Left colon (tissue), 2 donors: Measurements from ENCODE around the gene FERMT3. TPM values are rescaled to one million over a fixed set of nuclear protein-coding genes. Genes with fewer than 3 reads are reported as not detected.
"Not testable (repeated sequence)": the region's sequence is repeated elsewhere in the genome, so short reads cannot be mapped to it uniquely, and the experiment has no call there.

Experiments used
- ATAC-seq: fragments of 200-7000 bp; cut with Tn5 transposase; one replicate; pipeline ENCODE4 v1.9.1; 2020; ENCODE audit warnings: mild to moderate bottlenecking, moderate library complexity
- DNase-seq, 2 donors: peaks; one replicate each; pipeline ENCODE4 v3.0.0-alpha.2; 2020
- intact Hi-C, 2 donors: fragments of 100-400 bp; cut with DNase I in 1 of 2; cut with micrococcal nuclease in 1 of 2; formaldehyde crosslinking; loops; one replicate each; pipeline versions ENCODE4 v1.11.2 to v1.14.0; 2022; cut with DNase I, micrococcal nuclease
- total RNA-seq, 2 donors: library from RNA; stranded (reverse); fragmentation: NEBNext Ultra II Directional; extraction: Animal tissue kit (Norgen Biotek cat#: 25700); gene quantifications; one replicate each; pipeline ENCODE4 v1.2.1, GENCODE V29; 2021
- donor health status: DM: no; HTN: no; CAD: no.
- donor health status: DM: yes; HTN: yes; CAD: no.

Gene FERMT3
- total RNA-seq, 2 donors from 2014 or later: 16.1 to 21.7 TPM

DNA sequence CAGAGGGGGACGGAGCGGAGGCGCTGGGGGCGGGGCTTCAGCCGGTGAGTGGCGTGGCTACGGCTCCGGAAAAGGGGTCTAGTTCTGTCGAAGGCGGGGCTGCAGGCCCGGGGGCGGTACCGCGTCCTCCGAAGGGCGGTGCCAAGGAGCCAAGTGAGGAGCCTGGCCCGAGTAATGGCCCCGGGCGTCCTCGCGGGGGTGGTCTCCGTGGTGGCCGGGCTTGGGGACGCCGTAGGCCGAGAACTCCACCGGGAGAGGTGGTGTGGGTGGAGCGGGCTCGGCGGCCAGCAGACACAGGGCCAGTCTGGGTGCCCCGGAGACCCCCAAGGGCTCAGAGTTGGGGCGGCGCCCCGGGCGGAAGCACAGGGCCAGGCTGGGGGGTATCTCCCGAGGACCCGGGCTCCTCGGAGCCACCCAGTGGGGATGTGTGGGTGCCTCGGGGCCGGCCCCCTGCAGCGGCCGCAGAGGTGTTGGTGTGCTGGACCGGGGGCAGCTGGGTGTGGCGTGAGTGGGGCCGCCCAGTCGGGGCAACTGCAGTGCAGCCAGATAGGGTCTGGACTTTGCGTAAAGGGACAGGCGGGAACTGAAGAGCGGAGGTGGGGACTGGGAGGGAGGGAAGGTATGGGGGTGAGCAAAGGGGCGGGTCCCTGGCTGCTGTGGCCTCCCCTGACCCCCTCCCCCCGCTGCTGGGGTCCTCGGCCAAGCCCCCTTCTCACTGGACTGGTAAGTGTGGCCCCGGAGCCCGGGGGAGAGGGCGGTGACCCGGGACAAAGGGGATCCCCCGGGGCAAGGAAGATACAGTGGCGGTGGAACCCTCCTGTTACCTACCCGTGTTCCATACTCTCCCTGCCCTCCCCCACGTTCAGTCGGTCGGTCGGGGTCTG is 35.2 kb downstream of the FERMT3 start:
- DNase-seq (peak; percentile 72 to 80), ATAC-seq (peak; percentile 19)
- intact Hi-C loops: no loop called here

DNA sequence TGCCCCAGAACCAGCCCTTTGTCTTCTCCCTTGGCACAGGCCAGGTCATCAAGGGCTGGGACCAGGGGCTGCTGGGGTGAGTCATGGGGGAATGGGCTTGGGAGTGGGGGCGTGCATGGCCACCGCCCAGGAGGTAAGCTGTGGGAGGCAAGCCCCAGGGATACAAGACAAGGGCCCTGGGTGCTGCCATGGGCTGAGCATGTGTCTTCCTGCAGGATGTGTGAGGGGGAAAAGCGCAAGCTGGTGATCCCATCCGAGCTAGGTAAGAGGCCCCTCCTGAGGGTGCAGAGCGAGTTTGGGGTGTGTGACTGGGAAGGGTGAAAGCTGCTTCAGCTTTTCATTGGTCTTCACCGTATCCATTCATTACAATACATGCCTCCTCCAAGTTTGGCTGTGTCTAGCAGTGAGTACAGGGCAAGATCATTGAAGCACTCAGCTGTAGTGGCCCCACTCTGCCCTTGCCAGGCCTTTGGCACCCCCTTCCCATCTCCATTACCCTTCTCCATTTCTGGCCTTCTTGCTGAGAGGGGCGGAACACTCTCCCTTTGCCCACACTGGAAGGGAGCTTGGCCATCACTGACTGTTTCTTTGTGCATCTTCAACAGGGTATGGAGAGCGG is 36.8 kb downstream of the FERMT3 start:
- ATAC-seq (no peak), DNase-seq (peak in 1 of 2 donors; percentile 39)
- intact Hi-C loops: no loop called here

DNA sequence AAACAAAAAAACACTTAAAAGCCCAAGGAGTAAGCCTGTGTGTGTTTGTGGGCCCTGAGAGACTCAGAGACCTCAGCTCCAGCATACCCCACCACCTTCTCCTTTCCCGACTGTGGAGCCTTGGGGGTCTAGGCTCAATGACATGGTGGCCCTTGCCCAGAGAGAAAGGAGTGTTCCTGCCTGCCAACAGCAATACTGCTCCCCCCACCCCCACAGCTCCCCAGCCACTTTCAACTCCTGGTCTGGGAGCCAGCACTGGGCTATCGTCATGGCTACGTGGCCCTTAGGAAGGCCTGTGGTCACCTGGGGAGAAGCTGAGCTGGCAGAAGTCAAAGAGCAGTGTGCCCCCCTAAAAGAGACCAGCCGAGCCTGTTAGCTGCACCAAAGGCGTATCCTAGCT is 37.6 kb downstream of the FERMT3 start:
- no peak for DNase-seq
- ATAC-seq: no peak
- intact Hi-C loops: no loop called here

DNA sequence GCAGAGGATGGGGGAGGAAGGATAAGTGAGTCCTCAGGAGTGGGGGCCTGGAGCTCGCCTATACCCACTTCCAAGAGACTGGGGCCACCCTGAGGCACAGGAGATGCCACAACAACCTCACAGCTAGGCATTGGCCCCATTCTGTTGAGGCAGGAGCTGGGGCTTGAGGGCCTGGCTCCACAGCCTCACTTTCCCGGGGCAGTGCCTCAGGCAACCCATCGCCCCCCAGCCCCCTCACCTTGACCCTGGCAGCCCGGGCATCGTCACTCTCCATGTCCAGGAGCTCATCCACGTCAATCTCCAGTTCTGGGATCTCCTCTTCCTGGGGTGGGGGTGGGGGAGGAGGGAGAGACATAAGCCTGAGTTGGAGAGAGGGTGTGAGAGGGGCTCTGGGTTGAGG is 38.4 kb downstream of the FERMT3 start:
- intact Hi-C loops: no loop called here
- DNase-seq (no peak), ATAC-seq (no peak)

DNA sequence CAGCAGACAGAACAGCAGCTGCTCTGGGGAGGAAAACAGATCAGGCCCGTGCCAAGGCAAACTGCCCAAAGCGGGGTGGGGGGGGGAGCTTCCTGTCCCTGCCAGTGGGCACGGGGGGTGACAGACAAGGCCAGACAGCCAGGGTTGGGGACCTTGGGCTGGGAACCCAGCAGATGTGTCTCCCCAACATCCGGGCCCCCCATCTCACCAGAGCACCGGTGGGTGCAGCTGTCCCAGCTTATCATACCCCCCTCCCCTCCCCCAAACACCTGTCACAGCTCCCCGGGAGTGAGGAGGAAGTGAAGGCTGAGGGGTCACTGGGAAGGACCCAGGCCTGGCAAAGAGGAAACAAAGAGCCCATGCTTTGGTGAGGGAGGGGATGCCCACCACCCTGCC is 38.9 kb downstream of the FERMT3 start:
- ATAC-seq (no peak), DNase-seq (peak; percentile 71 to 72)
- intact Hi-C loops: no loop called here

DNA sequence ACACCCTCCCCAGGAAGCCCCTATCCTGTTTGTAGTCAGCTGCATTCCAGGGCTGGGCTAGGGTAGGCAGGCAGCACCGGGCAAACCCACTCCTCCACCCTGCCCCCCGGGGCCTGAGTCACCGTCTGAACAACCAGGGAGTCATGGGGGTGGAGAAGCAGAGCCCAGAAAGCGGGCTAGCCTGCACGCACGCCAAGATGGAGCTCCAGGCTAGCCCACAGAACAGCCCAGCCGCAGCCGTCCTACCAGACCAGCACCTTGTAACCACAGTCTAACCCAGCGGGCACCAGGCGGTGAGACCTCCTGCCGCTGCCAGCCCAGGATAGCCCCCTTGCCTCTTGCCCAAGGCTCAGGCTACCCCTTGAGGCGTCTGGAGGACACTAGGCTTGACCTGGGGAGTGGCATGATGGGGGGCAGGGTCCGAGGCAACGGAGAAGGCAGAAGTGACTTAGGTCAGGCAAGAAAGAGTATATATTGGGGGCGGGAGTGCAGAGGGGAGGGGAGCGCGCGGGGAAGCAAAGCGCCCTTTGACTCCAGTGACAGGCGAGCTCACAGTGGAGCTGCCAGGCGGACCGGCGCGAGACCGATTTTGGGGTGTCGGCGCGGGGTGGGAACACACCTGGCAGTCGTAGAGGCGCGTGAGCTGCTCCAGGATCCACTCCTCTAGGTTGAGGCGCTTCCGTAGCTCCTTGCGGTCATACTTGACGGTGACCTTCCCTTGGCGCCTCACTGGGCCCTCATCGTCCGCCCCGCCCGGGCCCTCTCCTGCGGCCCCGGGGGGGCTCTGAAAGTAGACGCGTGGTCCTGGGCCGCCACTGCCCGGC is 39.5 kb downstream of the FERMT3 start:
- intact Hi-C loops: no loop called here
- DNase-seq (peak; percentile 76 to 86), ATAC-seq (peak; percentile 2)

DNA sequence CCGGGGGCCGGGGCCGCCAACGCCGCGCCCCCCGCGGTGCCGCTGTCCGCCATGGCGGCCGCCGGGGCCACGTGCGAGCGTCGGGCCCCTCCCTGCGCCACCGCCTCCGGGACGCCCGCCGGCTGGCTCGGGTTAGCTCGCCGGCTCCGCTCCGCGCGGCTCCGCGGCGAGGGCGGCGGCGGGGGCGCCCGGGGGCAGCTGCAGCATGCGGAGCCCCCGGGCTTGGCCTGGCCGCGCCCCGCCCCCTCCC is 40.0 kb downstream of the FERMT3 start:
- ATAC-seq, intact Hi-C loops, DNase-seq: not testable (repeated sequence)

DNA sequence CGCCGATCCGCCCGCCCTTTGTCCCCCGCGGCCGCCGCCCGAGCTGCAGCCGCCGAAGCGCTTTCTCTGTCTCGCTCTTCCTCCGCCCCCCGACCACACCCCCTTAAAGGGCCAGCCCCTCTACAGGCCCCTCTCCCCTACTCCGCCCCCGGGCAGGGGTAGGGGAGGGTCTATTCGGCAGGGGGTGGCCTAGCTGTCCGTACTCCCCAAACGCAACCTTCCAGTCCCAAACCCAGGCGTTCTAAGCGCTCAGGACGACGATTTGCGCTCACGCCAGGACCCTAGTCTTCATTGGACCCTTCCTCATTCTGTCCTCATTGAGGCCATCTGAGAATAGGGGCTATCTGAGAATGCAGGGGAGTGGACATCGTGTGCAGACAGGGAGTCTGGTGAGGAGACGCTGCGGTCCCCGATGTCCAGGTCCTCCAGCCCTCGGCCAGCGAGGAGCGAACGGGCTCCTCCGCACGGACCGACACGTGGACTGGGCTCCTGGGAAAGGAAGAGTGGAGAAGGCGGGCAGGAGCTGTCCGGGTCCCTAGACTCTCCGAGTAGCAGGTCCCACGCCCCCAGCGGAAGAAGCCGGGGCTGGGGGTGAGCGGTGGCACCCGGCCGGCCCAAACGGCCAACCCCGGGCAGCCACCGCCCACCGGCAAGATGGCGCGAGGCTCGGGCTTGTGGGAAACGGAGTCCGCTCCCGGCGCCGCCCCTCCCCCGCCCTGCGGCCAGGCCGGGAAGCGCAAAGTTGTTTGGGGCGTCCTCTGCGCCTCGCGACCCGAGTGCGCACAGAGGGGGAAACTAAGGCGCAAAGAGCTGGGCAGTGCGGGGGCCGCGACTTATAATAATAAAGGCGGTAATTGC is 40.6 kb downstream of the FERMT3 start, which contains the start of gene PPP1R14B:
PPP1R14B (minus strand) TSS at position 73 of the 858 bp plus-strand sequence. CDS start 270 bp downstream, outside the sequence.
- intact Hi-C loops: no loop called here
- peak; percentile 90 to 94 for DNase-seq
- ATAC-seq: peak; percentile 60

DNA sequence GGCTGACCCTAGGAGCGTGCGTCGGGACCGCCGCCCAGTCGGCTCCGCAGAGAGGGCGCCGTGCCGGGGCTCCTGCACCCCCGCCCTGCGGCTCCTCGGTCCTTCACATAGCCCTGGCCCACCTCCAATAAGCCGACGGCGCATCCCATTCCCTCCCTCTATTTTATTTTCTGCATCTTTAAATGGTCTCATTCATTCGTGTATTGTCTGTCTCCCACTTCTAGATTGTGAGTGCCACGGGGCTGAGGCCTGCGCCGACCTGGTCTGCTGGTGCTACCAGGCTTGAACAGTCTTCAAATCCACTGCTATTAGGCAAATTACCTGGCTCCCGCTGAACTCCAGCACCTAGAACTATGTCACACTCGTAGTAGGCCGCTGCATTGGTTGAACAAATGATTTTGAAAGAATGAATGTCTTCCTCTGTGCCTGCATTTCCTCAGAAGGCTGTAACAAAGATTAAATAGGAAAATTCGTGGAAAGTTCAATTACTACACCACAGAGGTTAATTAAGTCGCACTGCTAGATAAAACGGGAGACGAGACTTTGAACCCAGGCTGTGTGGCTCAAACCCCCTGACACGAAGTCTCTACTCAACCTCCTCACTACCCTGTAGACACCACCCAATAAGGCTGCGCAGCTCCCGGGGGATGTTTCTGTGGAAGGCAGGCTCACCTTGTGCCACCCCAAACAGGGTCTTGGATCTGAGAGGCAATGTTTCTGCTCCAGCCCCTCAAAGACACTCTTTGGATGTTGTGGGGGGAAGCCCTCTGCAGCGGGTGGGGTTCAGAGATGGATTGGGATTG is 41.4 kb downstream of the FERMT3 start:
- intact Hi-C loops: no loop called here
- ATAC-seq (no peak), DNase-seq (peak in 1 of 2 donors; percentile 40)

DNA sequence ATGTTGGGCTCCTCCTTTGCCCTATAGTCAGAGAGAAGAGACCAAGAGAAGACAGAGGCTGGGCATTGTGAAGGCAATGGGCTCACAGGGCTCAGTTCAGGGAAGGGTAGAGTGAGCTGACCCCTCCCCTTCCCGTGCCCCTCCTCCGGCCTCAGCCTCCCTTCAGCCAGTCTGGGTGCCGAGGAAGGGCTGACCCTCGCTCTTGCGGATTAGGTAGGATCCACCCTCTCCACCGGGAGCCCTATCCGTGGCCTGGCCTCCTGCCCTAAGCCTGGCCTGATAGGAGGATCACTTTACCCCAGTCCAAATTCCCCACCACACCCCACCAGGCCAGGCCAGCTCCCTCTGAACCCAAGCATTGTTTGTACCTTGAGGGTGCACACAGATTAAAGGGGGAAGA is 42.1 kb downstream of the FERMT3 start:
- ATAC-seq (no peak), DNase-seq (no peak)
- intact Hi-C loops: no loop called here

DNA sequence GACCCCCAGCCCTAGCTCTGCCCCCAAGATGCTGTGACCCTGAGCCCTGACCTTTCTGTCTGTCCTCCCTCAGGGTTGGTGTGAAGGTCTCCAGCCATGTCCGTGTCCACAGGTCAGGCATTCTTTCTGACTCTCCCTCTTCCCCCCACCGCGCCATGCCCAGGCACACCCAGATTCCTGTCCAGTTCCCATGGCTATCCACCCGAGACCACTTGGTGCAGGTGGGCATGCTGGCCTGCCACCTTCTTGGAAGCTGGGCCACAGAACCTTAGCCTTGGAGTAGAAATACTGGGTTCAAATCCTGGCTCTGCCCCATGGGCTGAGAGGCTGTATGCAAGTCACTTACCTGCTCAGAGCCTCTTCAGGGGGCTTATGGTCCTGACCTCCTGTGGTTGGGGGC is 42.5 kb downstream of the FERMT3 start:
- DNase-seq: no peak
- ATAC-seq: no peak
- intact Hi-C loops: no loop called here

DNA sequence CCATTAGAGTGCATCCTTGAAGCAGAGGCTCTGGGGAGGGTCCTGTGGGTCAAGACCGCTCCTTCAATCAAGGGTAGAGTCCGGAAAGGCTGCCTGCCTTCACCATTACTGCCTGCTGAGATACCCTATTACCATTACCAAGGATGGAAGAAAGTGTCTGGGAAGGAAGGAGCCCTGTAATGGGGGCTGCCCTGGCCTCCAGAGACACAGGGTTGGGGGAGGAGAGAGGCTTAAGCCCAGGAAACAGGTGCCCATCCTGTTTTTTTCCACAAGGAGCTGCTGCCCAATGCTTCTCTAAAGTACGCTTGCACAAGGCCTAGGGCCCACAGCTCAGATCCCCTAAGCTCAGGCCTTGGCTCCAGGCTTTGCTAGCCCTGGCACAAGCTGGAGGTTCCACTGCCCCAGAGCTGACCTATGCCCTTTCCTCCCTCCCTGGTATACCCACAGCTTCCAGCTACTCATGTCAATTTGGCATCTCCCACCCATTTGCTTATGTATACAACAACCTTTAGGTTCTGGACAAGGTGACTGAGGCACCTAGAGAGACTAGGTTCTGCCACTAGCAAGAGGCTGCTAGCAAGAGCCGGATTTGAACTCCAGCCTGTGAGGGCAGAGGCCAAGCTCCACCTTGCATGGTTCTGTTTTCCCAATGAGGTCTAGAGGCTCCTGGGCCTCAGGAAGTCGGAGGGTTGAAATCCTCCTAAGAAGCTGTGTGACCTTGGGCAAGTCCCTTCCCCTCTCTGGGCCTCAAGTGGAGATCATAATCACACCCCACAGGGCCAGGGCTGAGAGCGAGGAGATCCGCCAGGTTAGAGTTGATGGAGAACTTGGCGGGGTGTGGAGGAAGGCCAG is 43.3 kb downstream of the FERMT3 start:
- intact Hi-C loops: no loop called here

DNA sequence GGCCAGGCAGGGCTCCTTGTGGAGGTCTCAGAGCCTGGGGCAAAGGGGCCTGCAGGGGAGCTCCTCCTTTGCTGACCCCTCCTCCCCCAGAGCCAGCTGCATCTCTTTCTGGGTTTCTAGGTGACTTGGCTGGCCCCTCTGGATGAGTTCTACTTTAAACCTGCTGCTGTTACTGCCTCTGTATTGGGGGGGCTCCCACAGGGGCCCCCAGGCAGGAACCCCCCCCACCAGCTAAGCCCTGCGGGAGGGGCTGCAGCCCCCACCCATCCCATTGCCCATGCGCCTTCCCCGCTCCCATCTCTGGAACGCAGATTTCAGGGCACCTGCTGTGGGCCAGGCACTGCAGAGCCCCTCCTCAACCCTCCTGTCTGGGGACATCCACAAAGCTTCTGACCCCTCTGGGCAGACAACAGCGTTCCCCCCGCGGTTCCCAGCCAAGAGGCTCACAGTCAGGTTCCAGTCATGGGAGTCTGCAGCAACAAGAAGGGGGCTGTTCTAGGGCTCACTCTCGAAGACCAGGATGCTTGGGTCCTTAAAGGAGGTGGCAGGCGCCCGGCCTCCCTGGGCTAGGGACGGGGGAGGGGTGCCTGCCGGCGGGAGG is 44.0 kb downstream of the FERMT3 start:
- DNase-seq (no peak), ATAC-seq (no peak)
- intact Hi-C loops: no loop called here

More for the DNA sequence above, 43.3 kb downstream of the FERMT3 start:
- ATAC-seq (no peak), DNase-seq (no peak)

DNA sequence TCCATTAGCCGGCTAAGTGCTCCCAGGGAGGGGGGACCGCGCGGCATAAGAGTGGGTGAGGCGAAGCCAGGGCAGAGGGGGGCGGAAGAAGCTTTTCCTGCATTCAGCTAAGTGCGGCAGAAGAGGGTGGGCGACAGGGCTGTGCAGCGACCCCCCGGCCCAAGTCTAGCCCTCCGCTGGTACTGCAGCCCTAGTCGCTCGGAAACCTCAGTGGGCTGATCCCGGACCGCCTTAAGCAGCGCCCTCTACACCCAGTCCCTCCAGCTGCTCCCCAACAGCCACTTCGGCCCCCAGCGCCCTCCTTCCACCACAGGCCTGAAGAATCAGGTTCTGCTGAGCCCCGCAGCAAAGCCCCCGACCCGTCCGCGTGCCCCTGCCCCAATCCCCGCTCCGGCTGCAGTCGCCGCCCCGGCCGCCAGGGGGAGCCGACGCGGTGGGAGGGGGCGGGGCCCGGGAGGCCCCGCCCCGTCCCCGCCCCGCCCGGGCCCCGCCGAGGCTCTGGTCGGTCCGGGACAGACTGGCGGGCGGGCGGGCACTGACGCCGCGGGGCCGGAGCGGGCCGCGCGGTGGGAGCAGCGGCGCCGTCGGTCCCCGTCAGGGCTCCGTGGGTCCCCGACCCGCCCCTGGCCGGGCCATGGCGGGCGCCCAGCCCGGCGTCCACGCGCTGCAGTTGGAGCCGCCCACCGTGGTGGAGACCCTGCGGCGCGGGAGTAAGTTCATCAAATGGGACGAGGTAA is 44.7 kb downstream of the FERMT3 start, which contains the start of gene PLCB3:
PLCB3 (plus strand) TSS at position 515 of the 737 bp plus-strand sequence; CDS start at position 635, 120 bp downstream.
- peak in 1 of 2 donors; percentile 74 for DNase-seq
- peak; percentile 53 for ATAC-seq
- intact Hi-C loops: no loop called here

DNA sequence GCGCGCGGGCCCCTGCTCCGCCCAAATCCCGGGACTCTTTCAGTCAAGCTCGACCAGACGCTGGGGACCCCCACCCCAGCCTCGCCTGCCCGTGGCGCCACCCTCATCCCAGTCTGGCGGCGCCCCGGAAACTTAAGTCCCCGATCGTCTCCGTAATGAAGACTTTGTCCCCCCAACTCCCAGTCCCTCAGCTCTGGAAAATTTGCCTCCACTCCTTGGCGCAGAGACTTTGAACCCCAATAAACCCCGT is 45.2 kb downstream of the FERMT3 start:
- peak; percentile 0 for ATAC-seq
- DNase-seq: no peak
- intact Hi-C loops: no loop called here
